Tibial nerve (tissue), 4 donors: ENCODE data around the gene PRRX1.

ENCODE experiments used
- EP300 ChIP-seq, 2 donors: sonication (generic); formaldehyde crosslinking; IDR thresholded peaks; one replicate each; pipeline ENCODE4 v1.6.1; 2017; ENCODE audit warnings: antibody characterized with exemption in 2 of 2, mild to moderate bottlenecking in 1 of 2
- POLR2A ChIP-seq, 2 donors: fragments of 450-650 bp; IDR thresholded peaks; one replicate each; pipeline ENCODE4 v1.6.1; 2017; ENCODE audit warnings: antibody characterized with exemption in 2 of 2, mild to moderate bottlenecking in 2 of 2, moderate library complexity in 2 of 2
- TF ChIP-seq, protein P1 (sequence below), 5 experiments: fragments of 200-600 bp in 3 of 5; fragments of 450-650 bp in 2 of 5; sonication (generic) in 3 of 5; IDR thresholded peaks; one replicate each; pipeline ENCODE4 v1.5.1; 2016 to 2019; ENCODE audit warnings: antibody characterized with exemption in 5 of 5, mild to moderate bottlenecking in 3 of 5, moderate library complexity in 2 of 5

DNA sequence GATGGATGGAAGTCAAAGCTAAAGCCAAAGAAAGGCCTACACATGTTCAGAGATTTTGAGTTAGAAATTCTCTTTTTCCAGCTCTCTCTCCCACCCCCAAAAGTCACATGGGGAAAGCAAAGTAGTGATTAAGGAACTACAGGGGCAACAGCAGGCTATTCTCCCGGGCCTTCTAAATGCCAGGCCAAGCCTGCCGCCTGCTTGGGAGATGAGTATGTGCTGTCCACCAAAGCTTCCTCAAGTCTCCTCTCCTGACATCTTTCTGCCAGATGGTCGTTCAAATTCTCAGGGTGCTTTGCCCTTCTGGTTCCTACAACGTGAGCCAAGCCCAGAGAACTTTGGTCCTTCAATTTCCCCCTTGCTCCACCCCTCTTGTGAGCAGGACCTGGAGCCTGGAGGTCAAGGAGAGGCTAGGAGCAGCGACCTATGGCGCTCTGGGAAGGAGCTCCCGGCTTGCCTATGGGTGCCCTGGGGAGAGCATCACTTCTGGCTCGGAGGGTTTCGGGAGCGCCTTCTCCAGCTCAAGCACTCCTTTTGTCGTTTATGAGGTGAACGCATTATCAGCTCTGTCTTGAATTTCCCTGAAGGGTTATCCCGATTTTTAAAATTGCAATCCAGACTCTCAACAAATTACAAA, 4.4 kb upstream of the PRRX1 start:
- TF ChIP-seq, protein P1, sequence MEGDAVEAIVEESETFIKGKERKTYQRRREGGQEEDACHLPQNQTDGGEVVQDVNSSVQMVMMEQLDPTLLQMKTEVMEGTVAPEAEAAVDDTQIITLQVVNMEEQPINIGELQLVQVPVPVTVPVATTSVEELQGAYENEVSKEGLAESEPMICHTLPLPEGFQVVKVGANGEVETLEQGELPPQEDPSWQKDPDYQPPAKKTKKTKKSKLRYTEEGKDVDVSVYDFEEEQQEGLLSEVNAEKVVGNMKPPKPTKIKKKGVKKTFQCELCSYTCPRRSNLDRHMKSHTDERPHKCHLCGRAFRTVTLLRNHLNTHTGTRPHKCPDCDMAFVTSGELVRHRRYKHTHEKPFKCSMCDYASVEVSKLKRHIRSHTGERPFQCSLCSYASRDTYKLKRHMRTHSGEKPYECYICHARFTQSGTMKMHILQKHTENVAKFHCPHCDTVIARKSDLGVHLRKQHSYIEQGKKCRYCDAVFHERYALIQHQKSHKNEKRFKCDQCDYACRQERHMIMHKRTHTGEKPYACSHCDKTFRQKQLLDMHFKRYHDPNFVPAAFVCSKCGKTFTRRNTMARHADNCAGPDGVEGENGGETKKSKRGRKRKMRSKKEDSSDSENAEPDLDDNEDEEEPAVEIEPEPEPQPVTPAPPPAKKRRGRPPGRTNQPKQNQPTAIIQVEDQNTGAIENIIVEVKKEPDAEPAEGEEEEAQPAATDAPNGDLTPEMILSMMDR (IDR thresholded peaks at IDR 0.05) = no peak
- no peak for TF ChIP-seq POLR2A (IDR thresholded peaks at IDR 0.05)
- no peak for TF ChIP-seq EP300 (IDR thresholded peaks at IDR 0.05)
